SK-N-SH treated with all-trans-retinoic acid at 6 μM for 48 hours (cell line): ENCODE results near the gene FBXO48.

Experiments
- ATAC-seq: fragments of 200-7000 bp; cut with Tn5 transposase; 3 replicates; pipeline ENCODE4 v1.9.1; 2020; ENCODE audit warnings: mild to moderate bottlenecking, moderate library complexity
- ARNTL ChIP-seq: fragments of 450-650 bp; formaldehyde crosslinking; IDR thresholded peaks from 2 replicates; pipeline ENCODE4 v1.5.0; 2020; ENCODE audit warnings: low read depth, mild to moderate bottlenecking, moderate library complexity, borderline replicate concordance
- BACH2 ChIP-seq: fragments of 250-450 bp; sonication (Bioruptor Pico); IDR thresholded peaks from 2 replicates; pipeline ENCODE4 v1.9.0; 2021; ENCODE audit warnings: mild to moderate bottlenecking, borderline replicate concordance
- CSDC2 ChIP-seq: fragments of 250-450 bp; sonication (Bioruptor Pico); IDR thresholded peaks from 2 replicates; pipeline ENCODE4 v1.5.0; 2020; ENCODE audit warnings: mild to moderate bottlenecking, moderate library complexity
- ESRRG ChIP-seq: fragments of 250-450 bp; sonication (Bioruptor Pico); IDR thresholded peaks from 2 replicates; pipeline ENCODE4 v1.6.1; 2021; ENCODE audit warnings: mild to moderate bottlenecking
- GLIS3 ChIP-seq: fragments of 250-450 bp; sonication (Bioruptor Pico); IDR thresholded peaks from 2 replicates; pipeline ENCODE4 v1.5.0; 2020; ENCODE audit warnings: mild to moderate bottlenecking, moderate library complexity
- ISL1 ChIP-seq: fragments of 250-450 bp; sonication (Bioruptor Pico); IDR thresholded peaks from 2 replicates; pipeline ENCODE4 v2.1.2; 2022; ENCODE audit warnings: mild to moderate bottlenecking, moderate library complexity
- OSR1 ChIP-seq: fragments of 250-450 bp; sonication (Bioruptor Pico); IDR thresholded peaks from 2 replicates; pipeline ENCODE4 v1.8.0; 2022; ENCODE audit warnings: moderate library complexity, mild to moderate bottlenecking, inconsistent platforms
- PPARA ChIP-seq: fragments of 250-450 bp; sonication (Bioruptor Pico); IDR thresholded peaks from 2 replicates; pipeline ENCODE4 v1.5.0; 2020; ENCODE audit warnings: mild to moderate bottlenecking, borderline replicate concordance
- RARB ChIP-seq: fragments of 250-450 bp; sonication (Bioruptor Pico); IDR thresholded peaks from 2 replicates; pipeline ENCODE4 v1.8.0; 2021; ENCODE audit warnings: mild to moderate bottlenecking, moderate library complexity
- SNAI2 ChIP-seq: fragments of 250-450 bp; sonication (Bioruptor Pico); IDR thresholded peaks from 2 replicates; pipeline ENCODE4 v1.5.0; 2020; ENCODE audit warnings: mild to moderate bottlenecking, moderate library complexity
- TCF4 ChIP-seq: fragments of 250-450 bp; sonication (Bioruptor Pico); IDR thresholded peaks from 2 replicates; pipeline ENCODE4 v1.8.0; 2021; ENCODE audit warnings: mild to moderate bottlenecking, moderate library complexity, borderline replicate concordance
- TOX ChIP-seq: fragments of 250-450 bp; sonication (Bioruptor Pico); IDR thresholded peaks from 2 replicates; pipeline ENCODE4 v1.8.0; 2021; ENCODE audit warnings: mild to moderate bottlenecking, moderate library complexity, borderline replicate concordance
- ZC3H10 ChIP-seq: fragments of 250-450 bp; sonication (Bioruptor Pico); IDR thresholded peaks from 2 replicates; pipeline ENCODE4 v1.5.1; 2021; ENCODE audit warnings: mild to moderate bottlenecking, moderate library complexity
- ZFP3 ChIP-seq: fragments of 250-450 bp; sonication (Bioruptor Pico); IDR thresholded peaks from 2 replicates; pipeline ENCODE4 v1.5.0; 2020; ENCODE audit warnings: mild to moderate bottlenecking, moderate library complexity
- ZFP30 ChIP-seq: fragments of 450-650 bp; formaldehyde crosslinking; IDR thresholded peaks from 2 replicates; pipeline ENCODE4 v1.5.0; 2022; ENCODE audit warnings: mild to moderate bottlenecking, moderate library complexity
- ZNF565 ChIP-seq: fragments of 450-650 bp; formaldehyde crosslinking; conservative IDR thresholded peaks from 2 replicates; pipeline ENCODE4 v1.5.0; 2020; ENCODE audit warnings: low read depth, mild to moderate bottlenecking, moderate library complexity
- ZNF70 ChIP-seq: fragments of 450-650 bp; formaldehyde crosslinking; IDR thresholded peaks from 2 replicates; pipeline ENCODE4 v1.5.0; 2020; ENCODE audit warnings: mild to moderate bottlenecking, moderate library complexity
- ZNF8 ChIP-seq: fragments of 450-650 bp; formaldehyde crosslinking; IDR thresholded peaks from 2 replicates; pipeline ENCODE4 v1.5.0; 2020; ENCODE audit warnings: mild to moderate bottlenecking, moderate library complexity
- TF ChIP-seq, protein P1 (sequence below): fragments of 250-450 bp; sonication (Bioruptor Pico); IDR thresholded peaks from 2 replicates; pipeline ENCODE4 v1.8.0; 2020; ENCODE audit warnings: mild to moderate bottlenecking, moderate library complexity, borderline replicate concordance
- TF ChIP-seq, protein P2 (sequence below): fragments of 250-450 bp; sonication (Bioruptor Pico); IDR thresholded peaks from 2 replicates; pipeline ENCODE4 v1.8.0; 2021; ENCODE audit warnings: low read depth, mild to moderate bottlenecking, moderate library complexity, borderline replicate concordance
- TF ChIP-seq, protein P3 (sequence below): fragments of 250-450 bp; sonication (Bioruptor Pico); IDR thresholded peaks from 2 replicates; pipeline ENCODE4 v1.5.0; 2020; ENCODE audit warnings: mild to moderate bottlenecking, moderate library complexity
- TF ChIP-seq, protein P4 (sequence below): fragments of 250-450 bp; sonication (Bioruptor Pico); IDR thresholded peaks from 2 replicates; pipeline ENCODE4 v1.5.1; 2020; ENCODE audit warnings: low read depth, mild to moderate bottlenecking, moderate library complexity

Gene FBXO48

DNA sequence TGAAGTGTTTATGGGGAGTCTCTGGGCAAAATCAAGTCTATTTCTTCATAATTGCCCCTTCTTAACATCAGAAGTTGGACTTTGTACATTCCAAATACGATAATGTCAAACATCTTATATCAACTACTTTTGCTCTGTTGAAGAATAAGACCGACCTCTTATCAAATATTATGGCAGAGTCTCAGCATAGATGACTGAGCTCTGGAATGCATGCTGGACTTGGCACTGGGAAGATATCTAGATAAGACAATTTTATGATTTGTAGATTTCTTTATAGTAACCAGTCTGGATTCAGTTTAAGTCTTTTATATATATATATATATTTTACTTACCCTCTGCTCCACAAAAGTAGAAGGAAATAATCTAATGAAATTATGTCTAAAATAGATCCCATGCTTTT lies 8.5 kb upstream of the FBXO48 start:
- TF ChIP-seq BACH2 (CRISPR knock-in tag) (no peak), ZC3H10 (CRISPR knock-in tag) (no peak), ESRRG (CRISPR knock-in tag) (no peak), ZFP3 (no peak), ZNF70 (CRISPR knock-in tag) (no peak)
- TF ChIP-seq, protein P1, sequence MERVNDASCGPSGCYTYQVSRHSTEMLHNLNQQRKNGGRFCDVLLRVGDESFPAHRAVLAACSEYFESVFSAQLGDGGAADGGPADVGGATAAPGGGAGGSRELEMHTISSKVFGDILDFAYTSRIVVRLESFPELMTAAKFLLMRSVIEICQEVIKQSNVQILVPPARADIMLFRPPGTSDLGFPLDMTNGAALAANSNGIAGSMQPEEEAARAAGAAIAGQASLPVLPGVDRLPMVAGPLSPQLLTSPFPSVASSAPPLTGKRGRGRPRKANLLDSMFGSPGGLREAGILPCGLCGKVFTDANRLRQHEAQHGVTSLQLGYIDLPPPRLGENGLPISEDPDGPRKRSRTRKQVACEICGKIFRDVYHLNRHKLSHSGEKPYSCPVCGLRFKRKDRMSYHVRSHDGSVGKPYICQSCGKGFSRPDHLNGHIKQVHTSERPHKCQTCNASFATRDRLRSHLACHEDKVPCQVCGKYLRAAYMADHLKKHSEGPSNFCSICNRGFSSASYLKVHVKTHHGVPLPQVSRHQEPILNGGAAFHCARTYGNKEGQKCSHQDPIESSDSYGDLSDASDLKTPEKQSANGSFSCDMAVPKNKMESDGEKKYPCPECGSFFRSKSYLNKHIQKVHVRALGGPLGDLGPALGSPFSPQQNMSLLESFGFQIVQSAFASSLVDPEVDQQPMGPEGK = no peak
- no peak for ATAC-seq

DNA sequence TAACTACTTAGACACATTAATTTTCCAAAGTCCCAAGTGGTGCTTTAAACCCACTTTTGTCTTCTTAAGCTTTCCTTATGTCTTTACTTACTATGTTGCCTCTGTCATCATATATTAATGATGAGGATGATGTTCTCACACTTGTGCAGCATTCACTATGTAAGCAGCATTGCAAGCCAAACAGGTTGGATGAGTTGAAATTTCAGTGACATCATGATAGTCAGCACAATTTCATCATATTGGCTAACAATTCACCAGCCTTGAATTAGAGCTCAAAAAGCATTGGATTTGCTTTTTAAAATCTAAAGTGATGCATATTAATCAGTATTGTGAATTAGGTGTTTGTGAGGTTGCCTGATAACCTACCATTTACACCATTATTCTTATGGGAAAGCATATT lies 8.0 kb upstream of the FBXO48 start:
- TF ChIP-seq ZNF565 (CRISPR knock-in tag) = no peak
- ATAC-seq = no peak

DNA sequence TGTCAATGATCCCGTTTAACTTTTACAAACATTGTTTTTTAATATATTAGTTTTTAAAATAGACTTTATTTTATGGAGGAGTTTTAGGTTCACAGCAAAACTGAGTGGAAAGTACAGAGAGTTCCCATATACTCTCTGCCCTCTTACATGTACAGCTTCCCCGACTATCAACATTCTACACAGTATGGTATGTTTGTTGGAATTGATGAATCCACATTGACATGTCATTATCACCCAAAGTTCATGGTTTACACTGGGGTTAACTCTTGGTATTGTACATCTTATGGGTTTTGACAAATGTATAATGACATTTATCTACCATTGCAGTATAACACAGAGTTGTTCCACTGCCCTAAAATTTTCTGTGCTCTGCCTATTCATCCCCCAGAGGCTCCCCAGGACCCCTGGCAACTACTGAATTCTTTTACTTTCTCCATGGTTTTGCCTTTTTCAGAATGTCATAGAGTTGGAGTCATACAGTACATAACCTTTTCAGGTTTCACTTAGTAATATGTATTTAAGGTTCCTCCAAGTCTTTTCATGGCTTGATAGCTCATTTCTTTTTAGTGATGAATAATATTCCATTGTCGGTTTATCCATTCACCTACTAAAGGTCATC lies 5.8 kb upstream of the FBXO48 start:
- TF ChIP-seq TOX (CRISPR knock-in tag) (no peak), ZFP30 (no peak)
- TF ChIP-seq, protein P2, sequence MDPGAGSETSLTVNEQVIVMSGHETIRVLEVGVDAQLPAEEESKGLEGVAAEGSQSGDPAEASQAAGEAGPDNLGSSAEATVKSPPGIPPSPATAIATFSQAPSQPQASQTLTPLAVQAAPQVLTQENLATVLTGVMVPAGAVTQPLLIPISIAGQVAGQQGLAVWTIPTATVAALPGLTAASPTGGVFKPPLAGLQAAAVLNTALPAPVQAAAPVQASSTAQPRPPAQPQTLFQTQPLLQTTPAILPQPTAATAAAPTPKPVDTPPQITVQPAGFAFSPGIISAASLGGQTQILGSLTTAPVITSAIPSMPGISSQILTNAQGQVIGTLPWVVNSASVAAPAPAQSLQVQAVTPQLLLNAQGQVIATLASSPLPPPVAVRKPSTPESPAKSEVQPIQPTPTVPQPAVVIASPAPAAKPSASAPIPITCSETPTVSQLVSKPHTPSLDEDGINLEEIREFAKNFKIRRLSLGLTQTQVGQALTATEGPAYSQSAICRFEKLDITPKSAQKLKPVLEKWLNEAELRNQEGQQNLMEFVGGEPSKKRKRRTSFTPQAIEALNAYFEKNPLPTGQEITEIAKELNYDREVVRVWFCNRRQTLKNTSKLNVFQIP (CRISPR knock-in tag) = no peak
- TF ChIP-seq, all 23 proteins: peak for 0
- ATAC-seq = no peak

DNA sequence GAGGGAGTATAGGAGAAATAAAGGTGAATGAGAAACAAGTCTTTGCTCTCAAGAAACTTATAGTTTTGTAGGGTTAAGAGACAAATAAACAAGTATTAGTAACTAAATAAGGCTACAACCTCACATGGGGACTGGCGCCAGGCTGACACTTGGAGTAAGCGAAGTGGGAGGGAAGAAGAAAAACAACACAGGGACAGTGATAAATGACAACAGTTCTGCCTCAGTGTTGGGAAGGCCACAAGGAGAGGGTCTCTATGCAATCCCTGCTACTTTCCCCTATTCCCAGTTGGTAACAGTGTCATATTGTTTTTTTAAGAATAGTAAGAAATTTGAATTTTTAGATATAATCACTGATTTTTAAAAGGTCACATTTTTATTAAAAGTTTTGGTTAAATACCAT lies 4.3 kb upstream of the FBXO48 start:
- ATAC-seq = no peak
- TF ChIP-seq TCF4 = no peak
- no peak for TF ChIP-seq GLIS3 (CRISPR knock-in tag)
- no peak for TF ChIP-seq TOX (CRISPR knock-in tag)
- no peak for TF ChIP-seq ZNF70 (CRISPR knock-in tag)
- TF ChIP-seq ESRRG (CRISPR knock-in tag) = no peak
- no peak for TF ChIP-seq PPARA (CRISPR knock-in tag)
- TF ChIP-seq ZNF565 (CRISPR knock-in tag) = no peak
- TF ChIP-seq CSDC2 (CRISPR knock-in tag) = no peak
- no peak for TF ChIP-seq SNAI2 (CRISPR knock-in tag)
- TF ChIP-seq ZFP30 = no peak
- no peak for TF ChIP-seq ARNTL (CRISPR knock-in tag)
- no peak for TF ChIP-seq ZC3H10 (CRISPR knock-in tag)
- no peak for TF ChIP-seq RARB (CRISPR knock-in tag)
- TF ChIP-seq OSR1 (CRISPR knock-in tag) = no peak
- TF ChIP-seq BACH2 (CRISPR knock-in tag) = no peak
- TF ChIP-seq, protein P2 (CRISPR knock-in tag) = no peak

DNA sequence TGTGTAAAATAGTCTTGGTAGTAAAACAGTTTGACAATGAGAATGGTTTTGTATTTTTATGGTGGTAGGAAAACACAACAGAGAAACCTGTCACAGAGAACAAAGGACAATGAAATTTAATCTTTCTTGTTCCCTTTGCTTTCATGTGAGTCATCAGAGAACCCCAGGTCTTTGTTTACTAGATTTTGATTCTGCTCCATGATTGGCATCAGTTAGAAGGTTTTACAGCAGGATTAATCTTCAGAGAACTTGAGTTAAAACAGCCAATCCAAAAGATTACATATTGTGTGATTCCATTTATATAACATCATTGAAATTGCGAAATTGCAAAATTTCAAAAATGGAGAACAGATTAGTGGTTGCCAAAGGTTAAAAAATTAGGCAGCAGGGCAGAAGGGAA lies 2.8 kb upstream of the FBXO48 start:
- TF ChIP-seq, protein P2 (CRISPR knock-in tag) = no peak
- TF ChIP-seq ZNF8 (CRISPR knock-in tag) (no peak), CSDC2 (CRISPR knock-in tag) (no peak), RARB (CRISPR knock-in tag) (no peak), SNAI2 (CRISPR knock-in tag) (no peak), BACH2 (CRISPR knock-in tag) (no peak), ZFP3 (no peak), OSR1 (CRISPR knock-in tag) (no peak), ISL1 (CRISPR knock-in tag) (no peak), TOX (CRISPR knock-in tag) (no peak), TCF4 (no peak), ARNTL (CRISPR knock-in tag) (no peak), ZFP30 (no peak), ZNF565 (CRISPR knock-in tag) (no peak), ESRRG (CRISPR knock-in tag) (no peak)
- TF ChIP-seq, protein P3, sequence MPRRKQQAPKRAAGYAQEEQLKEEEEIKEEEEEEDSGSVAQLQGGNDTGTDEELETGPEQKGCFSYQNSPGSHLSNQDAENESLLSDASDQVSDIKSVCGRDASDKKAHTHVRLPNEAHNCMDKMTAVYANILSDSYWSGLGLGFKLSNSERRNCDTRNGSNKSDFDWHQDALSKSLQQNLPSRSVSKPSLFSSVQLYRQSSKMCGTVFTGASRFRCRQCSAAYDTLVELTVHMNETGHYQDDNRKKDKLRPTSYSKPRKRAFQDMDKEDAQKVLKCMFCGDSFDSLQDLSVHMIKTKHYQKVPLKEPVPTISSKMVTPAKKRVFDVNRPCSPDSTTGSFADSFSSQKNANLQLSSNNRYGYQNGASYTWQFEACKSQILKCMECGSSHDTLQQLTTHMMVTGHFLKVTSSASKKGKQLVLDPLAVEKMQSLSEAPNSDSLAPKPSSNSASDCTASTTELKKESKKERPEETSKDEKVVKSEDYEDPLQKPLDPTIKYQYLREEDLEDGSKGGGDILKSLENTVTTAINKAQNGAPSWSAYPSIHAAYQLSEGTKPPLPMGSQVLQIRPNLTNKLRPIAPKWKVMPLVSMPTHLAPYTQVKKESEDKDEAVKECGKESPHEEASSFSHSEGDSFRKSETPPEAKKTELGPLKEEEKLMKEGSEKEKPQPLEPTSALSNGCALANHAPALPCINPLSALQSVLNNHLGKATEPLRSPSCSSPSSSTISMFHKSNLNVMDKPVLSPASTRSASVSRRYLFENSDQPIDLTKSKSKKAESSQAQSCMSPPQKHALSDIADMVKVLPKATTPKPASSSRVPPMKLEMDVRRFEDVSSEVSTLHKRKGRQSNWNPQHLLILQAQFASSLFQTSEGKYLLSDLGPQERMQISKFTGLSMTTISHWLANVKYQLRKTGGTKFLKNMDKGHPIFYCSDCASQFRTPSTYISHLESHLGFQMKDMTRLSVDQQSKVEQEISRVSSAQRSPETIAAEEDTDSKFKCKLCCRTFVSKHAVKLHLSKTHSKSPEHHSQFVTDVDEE (CRISPR knock-in tag) = no peak
- TF ChIP-seq, protein P4, sequence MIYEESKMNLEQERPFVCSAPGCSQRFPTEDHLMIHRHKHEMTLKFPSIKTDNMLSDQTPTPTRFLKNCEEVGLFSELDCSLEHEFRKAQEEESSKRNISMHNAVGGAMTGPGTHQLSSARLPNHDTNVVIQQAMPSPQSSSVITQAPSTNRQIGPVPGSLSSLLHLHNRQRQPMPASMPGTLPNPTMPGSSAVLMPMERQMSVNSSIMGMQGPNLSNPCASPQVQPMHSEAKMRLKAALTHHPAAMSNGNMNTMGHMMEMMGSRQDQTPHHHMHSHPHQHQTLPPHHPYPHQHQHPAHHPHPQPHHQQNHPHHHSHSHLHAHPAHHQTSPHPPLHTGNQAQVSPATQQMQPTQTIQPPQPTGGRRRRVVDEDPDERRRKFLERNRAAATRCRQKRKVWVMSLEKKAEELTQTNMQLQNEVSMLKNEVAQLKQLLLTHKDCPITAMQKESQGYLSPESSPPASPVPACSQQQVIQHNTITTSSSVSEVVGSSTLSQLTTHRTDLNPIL (CRISPR knock-in tag) = no peak
- TF ChIP-seq, all 23 proteins: peak for 0
- ATAC-seq = no peak
